Activated CD8-positive, alpha-beta memory T cell treated with anti-CD3 and anti-CD28 coated beads, Interleukin-2, amount 50 U/mL, for 24 hours (primary cell): ENCODE measurements around the gene AIG1.
"Not testable (repeated sequence)": the region's sequence is repeated elsewhere in the genome, so short reads cannot be mapped to it uniquely, and the experiment has no call there.

Experiments
- DNase-seq: peaks from one replicate; pipeline ENCODE4 v3.0.0-alpha.2; 2020; ENCODE audit errors: extremely low read depth

AIG1 gene, protein sequence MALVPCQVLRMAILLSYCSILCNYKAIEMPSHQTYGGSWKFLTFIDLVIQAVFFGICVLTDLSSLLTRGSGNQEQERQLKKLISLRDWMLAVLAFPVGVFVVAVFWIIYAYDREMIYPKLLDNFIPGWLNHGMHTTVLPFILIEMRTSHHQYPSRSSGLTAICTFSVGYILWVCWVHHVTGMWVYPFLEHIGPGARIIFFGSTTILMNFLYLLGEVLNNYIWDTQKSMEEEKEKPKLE

DNA sequence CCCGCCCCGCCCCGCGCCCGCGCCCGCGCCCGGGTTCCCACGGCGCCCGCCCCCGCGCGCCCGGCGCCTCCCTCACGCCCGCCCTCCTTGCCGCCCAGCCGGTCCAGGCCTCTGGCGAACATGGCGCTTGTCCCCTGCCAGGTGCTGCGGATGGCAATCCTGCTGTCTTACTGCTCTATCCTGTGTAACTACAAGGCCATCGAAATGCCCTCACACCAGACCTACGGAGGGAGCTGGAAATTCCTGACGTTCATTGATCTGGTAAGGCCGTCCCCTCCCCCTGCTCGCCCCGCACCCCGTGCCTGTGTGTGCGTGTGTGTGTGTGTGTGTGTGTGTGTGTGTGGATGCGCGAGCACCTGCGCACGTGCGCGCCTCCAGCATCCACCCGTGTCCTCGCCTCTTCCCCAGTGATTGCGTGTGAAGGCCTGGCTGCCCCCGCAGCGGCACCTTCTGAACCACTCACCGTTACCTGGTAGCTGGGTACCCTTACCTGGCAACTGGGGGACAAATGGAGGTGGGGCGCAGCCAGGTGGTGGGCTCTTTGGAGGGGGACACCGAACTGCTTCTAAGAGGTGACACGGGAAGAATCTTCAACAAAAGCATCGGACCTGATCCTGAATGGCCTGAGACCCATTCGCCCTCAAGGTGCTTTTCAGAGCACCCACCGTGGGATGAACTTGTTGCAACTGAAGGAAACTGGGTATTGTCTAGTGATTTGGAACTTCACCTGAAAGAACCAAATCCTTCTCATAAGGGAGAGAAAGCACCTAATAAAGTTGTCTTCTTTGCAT, at the start of gene AIG1:
AIG1 (plus strand) TSS at position 84 of the 791 bp plus-strand sequence; CDS start at position 121, 37 bp downstream.
- no peak for DNase-seq

DNA sequence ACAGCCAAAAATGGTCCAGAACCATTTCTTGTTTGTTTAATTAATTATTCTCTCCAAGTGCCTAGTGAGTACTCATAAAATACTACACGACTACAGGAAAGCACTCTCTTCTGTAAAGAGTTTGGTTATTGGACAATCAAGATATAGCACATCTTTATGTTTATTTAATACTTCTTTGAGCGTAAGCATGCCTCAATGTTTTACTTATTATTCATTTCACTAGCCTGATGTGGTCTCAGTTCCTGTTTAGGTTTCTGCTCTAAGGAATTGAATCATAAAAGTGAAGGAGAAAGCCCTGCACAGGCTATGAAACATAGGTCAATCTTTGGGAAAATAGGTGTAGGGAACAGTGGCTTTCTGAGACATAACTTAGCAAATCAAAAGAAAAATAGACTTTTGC, 45.9 kb upstream of the AIG1 start:
- DNase-seq: no peak

DNA sequence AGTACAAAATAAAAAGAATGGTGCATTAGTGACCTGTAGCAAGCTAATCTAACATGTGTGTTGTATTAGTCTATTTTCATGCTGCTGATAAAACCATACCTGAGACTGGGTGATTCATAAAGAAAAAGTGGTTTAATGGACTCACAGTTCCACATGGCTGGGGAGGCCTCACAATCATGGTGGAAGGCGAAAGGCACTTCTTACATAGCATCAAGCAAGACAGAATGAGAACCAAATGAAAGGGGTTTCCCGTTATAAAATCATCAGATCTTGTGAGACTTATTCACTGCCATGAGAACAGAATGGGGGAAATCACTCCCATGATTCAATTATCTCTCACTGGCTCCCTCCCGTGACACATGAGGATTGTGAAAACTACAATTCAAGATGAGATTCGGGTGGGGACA, 45.4 kb upstream of the AIG1 start:
- no peak for DNase-seq

DNA sequence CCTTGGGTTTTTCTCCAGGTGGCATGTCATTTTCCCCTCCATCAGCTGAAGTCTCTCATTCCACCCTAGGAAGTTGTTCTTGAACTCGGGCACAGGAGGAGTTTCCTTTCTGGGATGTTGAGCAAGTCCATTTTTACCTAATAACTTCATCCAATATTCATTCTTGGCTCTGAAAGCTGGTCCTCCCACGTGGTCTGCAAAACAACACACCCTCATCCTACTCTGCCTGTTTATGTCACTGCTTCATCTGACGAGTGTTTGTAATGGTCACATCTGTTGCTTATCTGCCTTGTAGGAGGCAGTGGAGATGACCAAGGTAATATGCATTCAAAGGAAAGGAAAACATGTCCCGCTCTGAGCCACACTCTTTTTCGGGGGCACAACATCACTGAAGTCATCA, 41.7 kb upstream of the AIG1 start:
- DNase-seq: no peak

DNA sequence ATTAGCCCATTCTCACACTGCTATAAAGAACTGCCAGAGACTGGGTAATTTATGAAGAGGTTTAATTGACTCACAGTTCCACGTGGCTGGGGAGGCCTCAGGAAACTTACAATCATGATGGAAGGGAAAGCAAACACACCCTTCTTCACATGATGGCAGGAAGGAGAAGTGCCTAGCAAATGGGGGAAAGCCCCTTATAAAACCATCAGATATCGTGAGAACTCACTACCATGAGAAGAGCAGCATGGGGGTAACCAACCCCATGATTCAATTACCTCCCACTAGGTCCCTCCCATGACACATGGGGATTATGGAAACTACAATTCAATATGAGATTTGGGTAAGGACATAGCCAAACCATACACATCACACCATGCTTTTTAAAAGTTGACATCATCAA, 39.8 kb upstream of the AIG1 start:
- not testable (repeated sequence) for DNase-seq

DNA sequence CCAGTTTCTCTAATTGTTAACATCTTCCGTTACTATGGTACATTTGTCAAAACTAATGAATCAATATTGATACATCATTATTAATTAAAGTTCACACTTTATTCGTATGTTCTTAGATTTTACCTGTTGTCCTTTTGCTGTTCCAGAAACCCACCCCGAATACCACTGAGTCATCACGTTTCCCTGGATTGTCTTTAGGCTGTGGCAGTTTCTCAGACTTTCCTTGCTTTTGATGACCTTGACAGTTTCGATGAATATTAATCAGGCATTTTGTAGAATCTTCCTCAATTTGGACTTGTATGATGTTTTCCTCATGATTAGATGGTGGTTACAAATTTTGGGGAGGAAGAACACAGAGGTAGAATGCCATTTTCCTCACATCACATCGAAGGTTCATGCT, 39.1 kb upstream of the AIG1 start:
- no peak for DNase-seq

DNA sequence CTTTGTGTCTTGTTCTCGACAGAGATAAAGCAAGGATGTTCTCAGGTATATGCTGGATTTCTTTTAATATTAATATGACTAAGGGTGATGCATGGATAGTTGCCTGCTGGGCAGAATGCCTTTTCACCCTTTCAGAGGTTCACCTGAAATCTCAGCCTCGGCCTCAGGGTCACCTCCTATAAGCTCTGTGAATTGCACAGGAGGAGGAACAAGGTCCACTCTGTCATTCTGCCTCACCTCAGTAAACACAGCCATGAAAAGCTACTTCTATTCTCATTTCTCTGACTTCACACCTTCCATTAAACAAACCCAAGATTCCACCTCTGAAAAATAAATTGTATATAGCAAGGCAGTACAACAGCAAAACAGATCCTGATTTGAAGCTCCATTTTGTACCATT, 38.1 kb upstream of the AIG1 start:
- no peak for DNase-seq

DNA sequence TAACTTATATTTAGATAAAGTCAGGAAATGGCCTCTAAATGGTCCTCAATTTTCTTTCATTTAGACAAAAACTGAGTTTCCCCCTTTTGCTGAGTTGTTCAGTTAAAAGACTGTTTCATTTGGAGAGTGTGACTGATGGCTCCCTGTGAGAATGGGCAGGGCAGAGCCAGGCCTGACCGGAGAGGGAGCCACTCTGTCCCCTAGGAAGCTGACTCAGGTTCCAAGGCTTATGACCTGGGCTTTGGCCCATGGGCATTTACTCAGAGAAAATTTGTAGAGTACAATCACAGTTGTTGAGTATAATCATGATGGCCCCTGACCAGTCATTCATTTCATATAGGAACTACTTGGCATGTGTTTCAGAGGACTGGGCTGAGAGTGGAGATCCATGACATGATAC, 37.0 kb upstream of the AIG1 start:
- no peak for DNase-seq

DNA sequence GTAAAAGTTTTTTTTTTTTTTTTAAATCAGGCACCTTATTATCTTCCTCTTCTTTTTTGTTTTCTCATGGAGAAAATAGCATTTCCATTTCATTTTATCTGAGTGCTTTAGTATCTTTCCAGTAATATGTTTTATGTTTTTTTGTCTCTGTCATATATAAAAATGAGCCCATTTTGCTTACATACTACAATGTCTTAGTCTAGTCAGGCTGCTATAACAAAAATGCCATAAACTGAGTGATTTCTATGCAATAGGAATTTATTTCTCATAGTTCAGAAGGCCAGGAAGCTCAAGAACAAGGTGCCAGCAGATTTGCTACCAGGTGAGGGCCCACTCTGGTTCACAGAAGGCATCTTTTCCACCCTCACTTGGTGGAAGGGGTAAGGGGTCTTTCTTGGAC, 35.7 kb upstream of the AIG1 start:
- no peak for DNase-seq

DNA sequence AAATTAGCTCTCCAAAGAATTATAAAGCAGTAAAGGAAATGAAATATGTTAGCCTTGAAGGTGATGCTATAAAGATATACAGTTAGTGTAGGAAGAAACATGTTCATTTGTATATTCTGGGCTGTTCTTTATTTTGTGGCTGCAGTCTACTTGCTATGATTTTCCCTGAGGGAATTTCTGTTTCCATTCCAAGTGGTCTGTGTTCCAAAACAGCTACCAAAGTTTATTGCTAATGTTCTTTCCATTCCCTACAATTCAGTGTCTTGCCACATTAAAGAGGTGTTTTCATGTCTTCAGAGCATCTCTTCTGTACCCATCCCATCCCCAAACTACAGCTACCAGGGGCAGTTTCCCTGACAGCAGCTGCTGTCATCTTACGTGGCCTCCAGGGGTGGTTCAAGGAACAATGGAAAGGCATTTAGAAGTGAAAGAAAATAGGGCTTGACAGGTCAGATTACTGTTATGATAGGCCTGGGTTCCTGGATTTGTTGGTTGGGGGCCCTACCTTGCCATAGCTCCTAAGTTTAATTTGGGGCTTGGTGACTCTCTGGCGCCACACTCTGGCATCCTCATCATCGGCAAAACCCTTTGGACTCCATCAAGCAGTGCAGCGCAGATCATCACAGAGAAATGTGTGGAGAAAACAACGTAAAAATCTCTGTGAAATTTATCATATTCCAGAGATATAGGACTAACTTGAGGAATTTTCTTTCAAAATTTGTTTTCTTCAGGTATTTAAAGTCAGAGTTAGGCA, 33.8 kb upstream of the AIG1 start:
- DNase-seq: no peak

DNA sequence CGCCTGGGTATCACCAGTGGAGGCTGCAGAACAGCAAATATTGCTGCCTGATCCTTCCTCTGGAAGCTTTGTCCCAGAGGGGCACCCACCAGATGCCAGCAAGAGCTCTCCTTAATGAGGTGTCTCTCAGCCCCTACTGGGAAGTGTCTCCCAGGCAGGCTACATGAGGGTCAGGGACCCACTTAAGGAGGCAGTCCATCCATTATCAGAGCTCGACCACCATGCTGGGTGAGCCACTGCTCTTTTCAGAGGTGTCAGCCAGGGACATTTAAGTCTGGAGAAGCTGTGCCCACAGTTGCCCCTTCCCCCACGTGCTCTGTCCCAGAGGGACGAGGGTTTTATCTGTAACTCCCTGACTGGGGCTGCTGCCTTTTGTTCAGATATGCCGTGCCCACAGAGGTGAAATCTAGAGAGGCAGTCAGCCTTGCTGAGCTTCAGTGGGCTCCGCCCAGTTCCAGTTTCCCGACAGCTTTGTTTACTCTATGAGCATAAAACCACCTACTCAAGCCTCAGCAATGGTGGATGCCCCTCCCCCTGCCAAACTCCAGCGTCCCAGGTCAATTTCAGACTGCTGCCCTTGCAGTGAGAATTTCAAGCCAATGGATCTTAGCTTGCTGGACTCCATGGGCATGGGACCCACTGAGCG, 25.9 kb upstream of the AIG1 start:
- DNase-seq: no peak

DNA sequence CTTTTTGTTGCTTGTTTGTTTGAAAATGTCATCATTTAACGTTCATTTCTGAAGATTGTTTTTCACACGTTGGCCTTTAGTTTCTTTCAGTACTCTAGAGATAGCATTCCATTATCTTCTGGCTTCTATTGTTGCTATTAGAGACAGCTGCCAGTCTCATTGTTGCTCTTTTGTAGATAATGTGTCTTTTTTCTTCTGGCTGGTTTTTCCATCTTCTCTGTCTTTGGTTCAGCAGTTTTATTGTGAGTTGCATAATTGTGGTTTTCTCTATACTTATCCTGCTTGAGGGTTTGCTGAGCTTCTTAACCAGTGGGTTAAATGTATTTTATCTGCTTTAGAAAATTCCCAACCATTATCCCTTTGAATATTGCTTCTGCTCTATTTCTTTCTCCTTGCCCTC, 23.2 kb upstream of the AIG1 start:
- DNase-seq: no peak

DNA sequence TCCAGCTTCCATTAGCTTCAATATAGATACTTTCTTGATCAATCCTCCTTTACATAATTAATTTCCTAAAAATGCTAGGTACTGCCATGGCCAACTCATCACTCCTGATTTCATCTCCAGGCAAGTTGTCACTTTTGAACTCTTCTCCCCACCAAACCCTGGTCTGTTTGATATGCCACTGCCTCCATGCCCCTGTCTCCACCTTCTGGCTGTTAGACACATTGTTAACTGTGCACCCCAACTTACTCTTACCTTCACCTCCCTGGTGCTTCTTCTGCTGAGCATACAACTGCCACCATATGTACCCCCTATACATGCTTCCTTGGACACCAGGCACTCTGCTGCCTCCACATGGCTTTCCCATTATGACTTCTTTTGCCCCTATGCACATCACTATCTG, 21.9 kb upstream of the AIG1 start:
- DNase-seq: no peak

DNA sequence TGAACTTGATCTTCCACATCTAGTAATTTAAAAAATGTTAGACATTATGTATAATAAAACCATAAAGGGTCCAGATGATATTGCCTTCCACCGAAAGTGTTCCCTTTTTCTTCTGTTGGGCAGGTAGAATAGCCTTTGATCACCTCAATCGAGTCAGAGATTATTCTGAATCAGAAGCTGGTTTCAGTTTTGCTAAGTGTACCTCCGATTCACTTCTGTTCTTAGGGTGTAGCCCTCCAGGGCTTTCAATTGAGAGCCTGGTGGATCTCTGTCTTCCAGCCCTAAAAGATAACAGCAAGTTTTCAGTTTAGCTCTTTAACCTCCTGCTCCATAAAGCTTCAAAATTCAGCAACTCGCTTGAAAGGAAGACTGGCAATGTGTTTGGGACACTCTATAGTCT, 21.1 kb upstream of the AIG1 start:
- no peak for DNase-seq

DNA sequence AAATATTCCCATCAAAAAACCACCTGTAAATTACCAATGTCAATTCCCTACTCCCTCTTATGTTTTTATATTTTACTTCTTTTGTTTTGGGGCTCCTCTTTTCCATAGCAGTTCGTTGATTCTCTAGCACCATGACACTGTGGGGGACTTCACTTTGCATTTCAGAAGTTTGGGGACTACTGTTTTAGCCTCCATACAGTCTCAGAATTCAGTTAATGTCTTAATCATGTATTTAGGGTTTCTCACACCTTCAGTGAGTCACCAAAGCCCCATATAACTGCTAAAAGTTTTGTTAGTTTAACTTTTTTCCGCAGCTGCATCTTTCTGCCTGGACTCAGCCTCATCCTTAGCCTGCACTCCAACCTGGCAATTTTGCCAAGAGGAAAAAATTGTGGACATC, 20.7 kb upstream of the AIG1 start:
- DNase-seq: no peak

DNA sequence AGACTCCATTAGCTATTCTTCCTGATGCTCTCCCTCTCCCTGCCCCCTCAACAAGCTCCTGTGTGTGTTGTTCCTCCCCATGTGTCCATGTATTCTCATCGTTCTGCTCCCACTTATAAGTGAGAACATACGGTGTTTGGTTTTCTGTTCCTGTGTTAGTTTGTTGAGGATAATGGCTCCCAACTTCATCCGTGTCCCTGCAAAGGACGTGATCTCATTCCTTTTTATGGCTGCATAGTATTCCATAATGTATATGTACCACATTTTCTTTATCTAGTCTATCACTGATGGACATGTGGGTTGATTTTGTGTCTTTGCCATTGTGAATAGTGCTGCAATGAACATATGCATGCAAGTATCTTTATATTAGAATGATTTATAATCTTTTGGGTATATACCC, 16.3 kb upstream of the AIG1 start:
- DNase-seq: not testable (repeated sequence)

DNA sequence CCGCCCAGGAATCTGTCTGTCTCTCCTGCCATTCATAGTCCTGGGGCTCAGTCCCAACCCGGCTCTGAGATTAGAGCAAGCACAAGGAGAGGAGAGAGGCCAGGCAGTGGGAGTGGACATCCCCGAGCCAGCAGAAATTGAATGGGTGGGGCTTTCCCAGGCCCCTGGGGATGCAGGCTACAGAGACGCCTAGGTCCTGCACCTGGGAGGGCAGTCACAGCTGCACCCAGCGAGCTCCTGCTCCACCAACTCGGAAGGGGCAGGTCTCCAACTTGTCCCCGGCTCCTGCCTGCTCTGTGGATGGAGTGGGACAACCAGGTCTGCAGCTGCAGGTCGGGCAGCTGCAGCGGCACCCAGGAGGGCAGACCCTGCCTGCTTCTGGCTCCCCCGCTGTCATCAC, 11.1 kb upstream of the AIG1 start:
- no peak for DNase-seq

DNA sequence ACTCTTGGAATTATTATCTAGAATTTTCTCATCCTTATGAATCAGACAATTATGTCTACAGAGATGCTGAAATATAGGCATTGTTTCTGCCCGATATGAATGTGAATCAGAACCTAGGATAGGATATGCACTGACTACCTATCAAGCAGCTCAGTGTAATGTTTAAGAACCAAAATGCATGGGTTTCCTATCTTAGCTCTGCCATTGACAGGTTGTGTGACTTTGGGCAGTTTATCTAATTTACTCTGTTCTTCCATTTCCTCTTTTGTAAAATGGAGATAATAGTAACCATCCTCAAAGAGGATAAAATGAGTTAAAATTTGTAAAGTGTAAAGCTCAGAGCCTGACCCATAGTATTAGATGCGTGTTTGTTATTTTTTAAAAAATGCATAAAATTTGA, 10.2 kb upstream of the AIG1 start:
- DNase-seq: no peak

DNA sequence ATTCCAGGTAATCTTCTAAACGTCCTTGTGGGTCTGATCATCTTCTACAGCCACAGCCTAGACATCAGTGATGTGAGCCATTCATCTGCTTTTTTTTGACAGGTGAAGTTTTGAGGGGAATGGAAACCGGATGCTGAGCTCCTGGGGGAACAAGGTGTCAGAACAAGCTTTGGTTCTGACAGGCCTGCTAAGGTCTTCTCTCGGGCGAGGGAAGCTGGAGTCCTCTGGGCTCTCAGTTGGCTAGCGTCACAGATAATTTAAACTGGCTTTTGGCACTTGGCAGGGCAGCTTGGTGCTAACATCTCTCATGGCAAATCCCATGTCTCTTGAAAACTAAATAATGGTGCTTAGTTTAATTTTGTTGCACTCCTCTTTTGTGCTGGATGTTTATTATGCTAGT, 8.4 kb upstream of the AIG1 start:
- no peak for DNase-seq

DNA sequence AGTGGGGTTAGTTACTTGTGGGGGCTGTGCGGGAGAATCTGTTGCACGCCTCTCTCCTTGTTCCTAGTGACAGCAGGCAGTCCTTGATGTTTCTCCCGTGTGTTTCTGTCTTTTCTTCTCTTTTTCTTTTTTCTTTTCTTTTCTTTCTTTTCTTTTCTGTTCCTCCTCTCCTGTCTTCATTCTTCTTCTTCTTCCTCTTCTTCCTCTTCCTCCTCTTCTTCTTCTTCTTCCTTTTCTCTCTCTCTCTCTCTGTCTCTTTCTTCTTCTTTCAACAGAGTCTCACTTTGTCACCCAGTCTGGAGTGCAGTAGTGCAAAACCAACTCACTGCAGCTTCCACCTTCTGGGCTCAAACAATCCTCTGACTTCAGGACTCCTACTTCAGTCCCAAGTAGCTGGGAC, 6.8 kb upstream of the AIG1 start:
- no peak for DNase-seq

DNA sequence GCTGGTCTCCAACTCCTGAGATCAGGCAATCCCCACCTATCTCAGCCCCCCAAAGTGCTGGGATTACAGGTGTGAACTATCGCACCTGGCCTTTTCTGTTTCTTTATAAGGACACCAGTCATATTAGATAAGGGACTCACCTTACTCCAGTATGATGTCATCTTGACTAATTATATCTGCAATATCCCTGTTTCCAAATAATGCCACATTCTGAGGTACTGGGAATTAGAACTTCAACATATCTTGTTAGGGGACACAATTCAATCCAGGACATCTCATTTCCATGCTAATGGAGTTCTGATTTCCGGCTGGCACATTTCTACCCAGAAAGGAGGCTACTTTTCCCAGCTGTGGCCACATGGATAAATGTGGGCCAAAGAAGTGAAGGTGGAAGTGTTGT, 6.4 kb upstream of the AIG1 start:
- no peak for DNase-seq

DNA sequence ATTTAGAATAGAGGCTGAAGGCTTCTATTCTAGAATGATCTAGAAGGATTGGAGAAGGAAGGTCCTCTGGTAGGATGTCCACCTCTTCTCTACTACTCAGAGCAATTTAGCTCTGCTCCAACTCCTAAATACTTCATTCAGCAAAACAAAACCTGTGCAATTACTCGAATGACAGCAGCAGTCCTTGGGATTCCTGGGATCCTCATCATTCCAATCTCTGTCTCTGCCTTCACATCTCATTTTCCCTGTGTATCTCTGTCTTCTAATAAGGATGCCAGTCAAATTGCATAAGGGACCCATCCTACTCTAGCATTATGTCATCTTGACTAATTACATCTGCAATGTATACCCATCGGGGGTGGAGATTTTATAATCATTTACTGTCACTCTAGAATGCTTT, 5.5 kb upstream of the AIG1 start:
- DNase-seq: no peak
